Activated T-helper 17 cell treated with anti-CD3 and anti-CD28 coated beads, Interleukin-2, amount 50 U/mL, for 72 hours (primary cell): ENCODE results near the gene CIB1. TPM values are rescaled to one million over a fixed set of nuclear protein-coding genes. Genes with fewer than 3 reads are reported as not detected.
A peak's percentile ranks its signal among the peaks of the same experiment; 100 is the strongest.

Experiments used
- ATAC-seq: fragments of 150-1000 bp; cut with Tn5 transposase; replicated peaks from 2 replicates; pipeline ENCODE4 v1.10.0; 2021; ENCODE audit warnings: mild to moderate bottlenecking, moderate library complexity
- H3K27ac Mint-ChIP-seq: one replicate; pipeline ENCODE4 v1.8.0; 2022; ENCODE audit warnings: mixed read lengths
- H3K27me3 Mint-ChIP-seq: one replicate; pipeline ENCODE4 v1.8.0; 2022; ENCODE audit warnings: mixed read lengths
- H3K36me3 Mint-ChIP-seq: one replicate; pipeline ENCODE4 v1.8.0; 2022; ENCODE audit warnings: low read depth, mild to moderate bottlenecking, mixed read lengths
- H3K4me1 Mint-ChIP-seq: one replicate; pipeline ENCODE4 v1.8.0; 2022; ENCODE audit warnings: mixed read lengths
- H3K4me3 Mint-ChIP-seq: one replicate; pipeline ENCODE4 v1.8.0; 2022; ENCODE audit warnings: mild to moderate bottlenecking, mixed read lengths
- H3K9me3 Mint-ChIP-seq: one replicate; pipeline ENCODE4 v1.8.0; 2022; ENCODE audit warnings: mixed read lengths
- total RNA-seq, 2 donors: library from RNA; stranded (reverse); gene quantifications; one replicate each; pipeline ENCODE4 v1.2.3, GENCODE V29; 2022

CIB1 gene
- total RNA-seq, 2 donors from 2014 or later = 128 to 163 TPM

DNA sequence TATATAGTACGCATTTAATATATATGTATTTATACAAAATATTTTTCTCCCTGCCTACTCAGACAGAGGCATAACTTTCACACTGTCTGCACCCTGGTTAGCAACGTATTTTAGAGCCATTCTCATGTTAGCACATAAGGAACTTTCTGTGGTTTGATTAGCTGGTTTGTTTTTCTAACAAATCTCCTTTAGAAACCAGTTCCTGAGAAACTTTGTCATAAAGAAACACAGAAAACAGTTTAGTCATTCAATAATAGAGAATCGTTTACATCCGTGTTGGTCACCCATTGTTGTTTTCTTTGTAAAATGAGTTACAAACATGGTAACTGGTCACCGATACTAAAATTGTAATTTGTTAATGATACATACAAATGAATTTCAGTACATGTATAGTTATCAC lies 25.8 kb upstream of the CIB1 start:
- ATAC-seq = peak; percentile 90
- no peaks in the 10 kb centered on the region for H3K9me3 Mint-ChIP-seq

DNA sequence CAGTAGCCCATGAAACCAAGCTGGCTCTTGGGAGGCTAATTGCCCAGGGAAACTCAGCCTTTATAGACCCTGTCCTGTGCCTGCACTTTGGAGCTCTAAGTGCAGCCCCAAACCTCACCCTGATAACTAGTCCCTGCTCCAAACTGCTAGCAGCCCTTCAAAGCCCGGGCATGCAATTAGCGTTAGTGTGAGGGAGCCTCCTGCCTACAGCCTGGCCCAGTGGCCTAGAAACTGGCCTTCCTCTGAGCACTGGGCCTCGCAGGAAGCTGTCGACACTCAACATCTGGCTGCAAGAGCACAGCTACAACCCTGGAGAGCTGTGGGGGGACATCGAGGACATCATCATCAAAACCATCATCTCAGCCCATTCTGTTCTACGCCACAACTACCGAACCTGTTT lies 24.0 kb upstream of the CIB1 start:
- no peak for ATAC-seq
- Mint-ChIP-seq H3K9me3 (no peaks in the 10 kb centered on the region), H3K27ac (no peak overlapping the region), H3K4me1 (peaks cover 4% of the 10 kb centered on the region), H3K36me3 (no peaks in the 10 kb centered on the region), H3K4me3 (no peak overlapping the region), H3K27me3 (no peaks in the 10 kb centered on the region)

More for the DNA sequence above, 25.8 kb upstream of the CIB1 start:
- Mint-ChIP-seq H3K4me1 (peaks cover 4% of the 10 kb centered on the region), H3K27ac (peak overlapping the region; percentile 77), H3K4me3 (peak overlapping the region; percentile 25), H3K27me3 (no peaks in the 10 kb centered on the region), H3K36me3 (no peaks in the 10 kb centered on the region)

DNA sequence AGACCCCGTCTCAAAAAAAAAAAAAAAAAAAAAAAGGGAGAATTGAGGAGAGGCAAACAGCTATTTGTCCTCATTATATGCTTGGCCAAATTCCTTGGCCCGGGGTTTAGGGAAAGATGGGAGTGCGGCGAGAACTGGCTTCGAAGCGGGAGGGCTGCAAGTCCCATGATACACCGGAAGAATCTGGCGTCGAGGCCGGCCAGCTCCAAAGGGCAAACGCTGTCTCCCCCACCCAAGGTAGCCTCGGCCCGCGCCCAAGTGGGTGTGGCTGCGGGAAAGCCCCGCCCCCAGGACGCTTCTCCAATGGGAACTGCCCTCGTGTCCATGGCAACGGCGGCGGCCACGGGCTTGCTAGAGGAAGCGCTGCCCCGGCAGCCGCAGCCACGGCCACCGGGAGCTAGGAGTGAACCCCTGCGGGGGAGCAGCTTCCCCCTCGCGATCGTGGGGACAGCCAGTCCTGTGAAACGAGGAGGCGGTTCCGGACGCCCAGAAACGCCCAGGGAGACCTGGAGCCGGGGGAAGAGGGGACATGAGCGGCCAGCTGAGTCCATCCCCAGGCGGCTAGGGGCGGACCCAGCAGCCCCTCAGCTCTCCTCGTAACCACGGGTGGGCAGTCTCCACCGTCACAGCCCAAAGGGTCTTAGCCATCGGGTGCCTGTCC lies 15.6 kb upstream of the CIB1 start, which contains the start of gene TTLL13:
TTLL13 (plus strand) TSS at position 354 of the 661 bp plus-strand sequence. CDS start 1,075 bp downstream, outside the sequence.
- H3K4me3 Mint-ChIP-seq = peak within 1 kb of the TSS; percentile 62
- peak; percentile 97 for ATAC-seq
- H3K27me3 Mint-ChIP-seq = no peaks in the 10 kb centered on the region
- H3K9me3 Mint-ChIP-seq = no peaks in the 10 kb centered on the region
- H3K36me3 Mint-ChIP-seq = no peaks in the 10 kb centered on the region
- peaks cover 4% of the 10 kb centered on the region for H3K4me1 Mint-ChIP-seq
- peak within 1 kb of the TSS; percentile 15 for H3K27ac Mint-ChIP-seq

DNA sequence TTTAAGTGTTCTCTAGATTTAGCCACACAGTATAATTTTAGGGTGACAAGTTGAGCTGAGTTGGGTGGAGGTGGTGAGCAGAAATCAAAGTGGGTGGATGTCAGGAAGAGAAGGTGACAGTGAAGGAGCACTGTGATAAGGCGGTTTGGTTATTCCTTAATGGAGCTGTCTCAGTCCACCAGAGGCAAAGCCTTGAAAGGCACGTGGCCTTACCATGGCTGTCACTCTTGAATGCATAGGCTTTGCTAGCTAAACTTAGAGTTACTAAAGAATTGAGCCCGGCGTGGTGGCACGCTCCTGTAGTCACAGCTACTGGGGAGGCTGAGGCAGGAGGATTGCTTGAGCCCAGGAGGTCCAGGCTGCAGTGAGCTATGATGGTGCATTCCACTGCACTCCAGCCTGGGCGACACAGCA lies 15.1 kb upstream of the CIB1 start:
- Mint-ChIP-seq H3K9me3 (no peaks in the 10 kb centered on the region), H3K27ac (no peak overlapping the region), H3K4me3 (peak overlapping the region; percentile 62), H3K27me3 (no peaks in the 10 kb centered on the region), H3K36me3 (no peaks in the 10 kb centered on the region), H3K4me1 (peaks cover 4% of the 10 kb centered on the region)
- peak; percentile 5 for ATAC-seq

GRCh38 chr15:90243943-90244639 lies 10.3 kb upstream of the CIB1 start:
- Mint-ChIP-seq H3K9me3 (no peaks in the 10 kb centered on the region), H3K4me3 (no peak overlapping the region), H3K27ac (no peak overlapping the region), H3K27me3 (no peaks in the 10 kb centered on the region), H3K36me3 (peaks cover 5% of the 10 kb centered on the region), H3K4me1 (no peaks in the 10 kb centered on the region)
- no peak for ATAC-seq

GRCh38 chr15:90241343-90242192 lies 7.8 kb upstream of the CIB1 start:
- no peaks in the 10 kb centered on the region for H3K4me1 Mint-ChIP-seq
- no peaks in the 10 kb centered on the region for H3K9me3 Mint-ChIP-seq
- no peak overlapping the region for H3K4me3 Mint-ChIP-seq
- H3K27me3 Mint-ChIP-seq = no peaks in the 10 kb centered on the region
- no peak overlapping the region for H3K27ac Mint-ChIP-seq
- ATAC-seq = no peak
- H3K36me3 Mint-ChIP-seq = peaks cover 29% of the 10 kb centered on the region

DNA sequence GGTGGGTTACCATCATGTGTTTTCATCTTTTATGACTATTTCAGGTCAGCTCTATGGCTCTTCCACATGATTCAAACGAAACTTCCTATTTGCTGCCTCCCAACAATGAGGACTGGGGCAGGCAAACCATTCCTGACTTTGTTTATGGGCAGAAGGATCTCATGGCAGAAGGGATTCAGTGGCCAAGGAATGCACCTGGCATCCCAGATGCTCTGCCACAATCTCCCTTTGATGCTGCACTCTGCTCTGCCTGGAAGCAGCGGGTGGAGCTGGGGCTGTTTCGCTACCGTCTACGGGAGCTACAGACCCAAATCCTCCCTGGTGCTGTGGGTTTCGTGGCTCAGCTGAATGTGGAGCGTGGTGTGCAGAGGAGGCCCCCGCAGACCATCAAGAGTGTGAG lies 7.1 kb upstream of the CIB1 start:
- Mint-ChIP-seq H3K36me3 (peaks cover 36% of the 10 kb centered on the region), H3K27ac (no peak overlapping the region), H3K4me3 (no peak overlapping the region), H3K27me3 (no peaks in the 10 kb centered on the region), H3K4me1 (no peaks in the 10 kb centered on the region), H3K9me3 (no peaks in the 10 kb centered on the region)
- no peak for ATAC-seq

DNA sequence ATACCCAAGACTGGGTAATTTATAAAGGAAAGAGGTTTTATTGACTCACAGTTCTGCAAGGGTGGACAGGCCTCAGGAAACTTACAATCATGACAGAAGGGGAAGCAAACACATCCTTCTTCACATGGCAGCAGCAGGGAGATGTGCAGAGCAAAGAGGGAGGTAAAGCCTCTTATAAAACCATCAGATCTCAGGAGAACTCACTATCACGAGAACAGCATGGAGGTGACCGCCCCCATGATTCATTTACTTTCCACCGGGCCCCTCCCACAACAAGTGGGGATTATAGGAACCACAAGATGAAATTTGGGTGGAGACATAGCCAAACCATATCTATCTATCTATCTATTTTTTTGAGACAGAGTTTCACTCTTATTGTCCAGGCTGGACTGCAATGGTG lies 5.6 kb upstream of the CIB1 start:
- H3K4me3 Mint-ChIP-seq = no peak overlapping the region
- H3K4me1 Mint-ChIP-seq = no peaks in the 10 kb centered on the region
- peak; percentile 38 for ATAC-seq
- no peaks in the 10 kb centered on the region for H3K9me3 Mint-ChIP-seq
- H3K27me3 Mint-ChIP-seq = no peaks in the 10 kb centered on the region
- peaks cover 36% of the 10 kb centered on the region for H3K36me3 Mint-ChIP-seq
- no peak overlapping the region for H3K27ac Mint-ChIP-seq

GRCh38 chr15:90234096-90234988 lies 601 bp upstream of the CIB1 start, which contains the start of gene GDPGP1:
Gene GDPGP1 (plus strand): TSS chr15:90234209. CDS start chr15:90240909, 6,700 bp downstream.
- ATAC-seq = peak; percentile 66
- Mint-ChIP-seq H3K4me3 (peak within 1 kb of the TSS; percentile 98), H3K4me1 (peaks cover 14% of the 10 kb centered on the region), H3K27me3 (no peaks in the 10 kb centered on the region), H3K27ac (peak within 1 kb of the TSS; percentile 90), H3K9me3 (no peaks in the 10 kb centered on the region), H3K36me3 (peaks cover 72% of the 10 kb centered on the region)

- peaks cover 67% of the 10 kb centered on the region for H3K36me3 Mint-ChIP-seq
- H3K4me1 Mint-ChIP-seq = peaks cover 14% of the 10 kb centered on the region
- H3K27ac Mint-ChIP-seq = peak overlapping the region; percentile 90
- H3K4me3 Mint-ChIP-seq = peak overlapping the region; percentile 98
- no peaks in the 10 kb centered on the region for H3K9me3 Mint-ChIP-seq
- no peak for ATAC-seq
- H3K27me3 Mint-ChIP-seq = no peaks in the 10 kb centered on the region
Observed at GRCh38 chr15:90232941-90233386, 777 bp downstream of the CIB1 start.

DNA sequence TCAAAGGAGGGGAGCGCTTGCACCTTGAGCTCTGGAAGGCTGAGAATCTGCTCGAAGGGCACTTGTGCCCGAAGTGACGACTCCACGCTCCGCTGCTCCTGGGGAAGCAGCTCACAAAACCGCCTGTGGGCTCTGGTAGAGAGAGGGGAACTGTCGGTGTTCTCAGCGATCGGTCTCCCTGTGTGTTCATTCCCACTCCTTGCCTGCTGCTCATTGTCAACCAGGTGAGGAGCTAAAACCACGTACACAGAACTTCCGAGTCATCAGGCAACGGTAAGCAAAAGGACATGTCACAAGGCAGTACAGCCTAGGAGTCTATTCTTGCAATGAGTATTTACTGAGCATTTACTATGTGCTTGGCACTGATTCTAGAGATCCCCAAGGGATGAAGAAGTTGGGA lies 1.5 kb downstream of the CIB1 start:
- Mint-ChIP-seq H3K9me3 (no peaks in the 10 kb centered on the region), H3K4me1 (peaks cover 14% of the 10 kb centered on the region), H3K36me3 (peaks cover 64% of the 10 kb centered on the region), H3K4me3 (peak overlapping the region; percentile 98), H3K27me3 (no peaks in the 10 kb centered on the region), H3K27ac (peak overlapping the region; percentile 90)
- no peak for ATAC-seq

DNA sequence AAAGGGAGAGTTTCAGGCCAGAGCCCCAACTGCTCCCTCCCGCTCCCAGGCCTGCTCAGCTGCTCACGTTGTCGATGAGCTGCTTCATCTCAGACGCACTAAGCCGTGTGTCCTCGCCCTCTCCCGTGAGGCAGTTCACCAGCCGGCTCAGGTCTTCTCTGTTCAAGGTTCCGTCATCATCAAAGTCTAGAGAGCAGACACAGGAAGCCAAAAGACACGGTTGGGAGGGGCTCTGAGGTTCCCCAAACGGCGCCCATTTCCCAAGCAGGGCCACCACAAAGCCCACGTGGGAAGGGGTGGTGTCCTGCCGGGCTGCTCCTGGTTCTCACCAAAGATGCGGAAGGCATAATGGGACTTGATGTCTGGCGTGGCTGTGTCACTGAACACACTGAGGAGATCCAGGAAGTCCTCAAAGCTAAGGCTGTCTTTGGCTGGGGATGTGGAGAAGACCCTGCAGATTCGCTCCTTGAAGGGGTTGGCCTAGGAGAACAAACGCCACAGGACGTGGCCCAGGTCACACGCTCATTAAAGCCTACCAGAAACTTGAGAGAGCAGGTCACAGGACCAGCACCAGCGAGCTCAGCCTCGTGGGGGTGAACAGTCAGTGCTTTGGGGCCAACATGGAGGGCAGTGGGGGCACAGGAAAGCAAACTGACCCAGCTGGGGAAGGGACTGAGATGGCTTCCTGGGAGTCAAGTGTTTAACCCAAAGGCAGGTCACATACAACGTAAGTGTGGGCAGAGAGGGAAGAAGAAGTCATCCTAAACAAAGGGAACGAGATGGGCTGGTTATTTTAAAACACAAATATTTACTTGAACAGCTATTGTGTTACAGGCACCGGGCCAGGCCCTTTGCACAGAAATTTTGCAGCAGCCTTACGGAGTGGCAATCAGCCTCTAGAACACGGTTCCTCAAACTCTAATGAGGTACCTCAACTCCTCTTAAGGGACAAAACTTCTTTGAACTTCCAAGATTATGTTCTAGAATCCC lies 2.4 kb downstream of the CIB1 start:
- peak; percentile 40 for ATAC-seq
- Mint-ChIP-seq H3K9me3 (no peaks in the 10 kb centered on the region), H3K4me1 (peaks cover 14% of the 10 kb centered on the region), H3K27me3 (no peaks in the 10 kb centered on the region), H3K4me3 (peak overlapping the region; percentile 98), H3K27ac (peak overlapping the region; percentile 90), H3K36me3 (peaks cover 62% of the 10 kb centered on the region)

DNA sequence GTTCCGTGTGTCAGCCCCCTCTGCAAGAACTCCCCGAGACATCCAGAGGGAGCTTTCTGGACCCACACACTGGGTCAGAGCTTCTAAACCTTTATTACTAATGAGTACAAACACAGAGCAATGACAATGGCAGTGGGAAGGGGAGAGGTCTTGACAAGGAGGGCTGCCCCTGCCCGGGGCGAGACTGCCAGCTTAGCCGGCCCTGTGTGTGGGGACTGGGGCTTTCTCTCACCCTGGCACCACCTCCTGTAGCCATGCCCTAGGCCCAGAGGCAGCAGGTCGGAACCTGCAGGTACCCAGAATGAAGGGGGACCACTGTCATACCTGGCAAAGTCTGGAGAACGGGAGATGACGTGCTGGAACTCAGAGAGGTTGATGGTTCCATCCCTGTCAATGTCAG lies 3.1 kb downstream of the CIB1 start:
- H3K27ac Mint-ChIP-seq = peak overlapping the region; percentile 90
- peaks cover 65% of the 10 kb centered on the region for H3K36me3 Mint-ChIP-seq
- no peaks in the 10 kb centered on the region for H3K27me3 Mint-ChIP-seq
- peak overlapping the region; percentile 98 for H3K4me3 Mint-ChIP-seq
- no peaks in the 10 kb centered on the region for H3K9me3 Mint-ChIP-seq
- no peak for ATAC-seq
- peaks cover 14% of the 10 kb centered on the region for H3K4me1 Mint-ChIP-seq
